GM19467 (cell line): Measurements from ENCODE around the gene ISM1.
A peak's percentile ranks its signal among the peaks of the same experiment; 100 is the strongest.

Experiments used
- ATAC-seq: cut with Tn5 transposase; IDR thresholded peaks from one replicate; pipeline ENCODE4 v1.9.1; 2021; ENCODE audit warnings: mild to moderate bottlenecking, moderate library complexity; ENCODE audit not compliant: unreplicated experiment

The ISM1 gene

DNA sequence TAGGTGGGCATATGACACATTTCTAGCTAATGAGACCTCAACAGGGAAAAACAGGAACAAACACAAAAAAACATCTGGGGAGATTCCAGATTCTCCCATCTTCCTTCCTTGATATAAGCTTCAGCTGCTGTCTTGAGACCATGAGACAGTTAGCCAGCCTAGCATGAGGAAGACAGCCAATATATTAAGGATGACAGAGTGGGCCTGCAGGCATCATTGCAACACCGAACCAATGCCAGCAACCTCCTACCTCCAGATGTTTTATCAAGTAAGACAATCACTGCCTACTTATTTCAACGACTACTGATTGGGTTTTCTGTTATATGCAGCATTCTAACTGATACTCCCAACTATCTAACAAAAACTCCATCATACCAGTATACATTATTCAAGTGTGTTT lies 119.0 kb downstream of the ISM1 start:
- no peak for ATAC-seq

DNA sequence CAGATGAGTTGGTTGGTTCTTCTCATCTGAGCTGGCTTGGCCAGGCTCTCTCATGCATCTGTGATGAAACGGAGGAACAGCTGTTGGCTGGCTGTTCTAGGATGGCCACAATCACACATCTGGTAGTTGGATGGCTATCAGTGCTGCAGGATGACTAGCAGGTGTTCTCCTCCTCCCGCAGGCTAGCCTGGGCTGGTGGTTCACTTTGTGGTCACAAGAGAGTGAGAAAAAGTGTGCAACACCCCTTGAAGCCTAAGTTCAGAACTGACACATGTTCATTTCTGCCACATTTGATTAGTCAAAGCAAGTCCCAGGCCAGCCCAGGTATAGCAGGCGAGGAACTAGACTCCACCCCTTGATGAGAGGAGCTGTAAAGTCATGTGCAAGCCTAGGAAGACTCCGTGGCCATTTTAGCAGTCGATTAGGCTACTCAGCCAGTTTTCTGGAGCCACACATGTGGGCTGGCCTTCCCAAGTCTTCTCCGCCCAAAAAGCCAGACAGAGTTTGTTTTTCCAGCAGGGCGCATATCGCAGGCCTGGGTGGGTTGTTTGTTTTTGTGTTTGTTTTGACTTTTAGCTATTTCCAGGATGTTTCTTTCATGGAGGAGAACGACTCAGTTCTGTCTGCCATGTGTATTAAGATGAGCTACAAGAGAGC lies 120.8 kb downstream of the ISM1 start:
- peak; percentile 55 for ATAC-seq

DNA sequence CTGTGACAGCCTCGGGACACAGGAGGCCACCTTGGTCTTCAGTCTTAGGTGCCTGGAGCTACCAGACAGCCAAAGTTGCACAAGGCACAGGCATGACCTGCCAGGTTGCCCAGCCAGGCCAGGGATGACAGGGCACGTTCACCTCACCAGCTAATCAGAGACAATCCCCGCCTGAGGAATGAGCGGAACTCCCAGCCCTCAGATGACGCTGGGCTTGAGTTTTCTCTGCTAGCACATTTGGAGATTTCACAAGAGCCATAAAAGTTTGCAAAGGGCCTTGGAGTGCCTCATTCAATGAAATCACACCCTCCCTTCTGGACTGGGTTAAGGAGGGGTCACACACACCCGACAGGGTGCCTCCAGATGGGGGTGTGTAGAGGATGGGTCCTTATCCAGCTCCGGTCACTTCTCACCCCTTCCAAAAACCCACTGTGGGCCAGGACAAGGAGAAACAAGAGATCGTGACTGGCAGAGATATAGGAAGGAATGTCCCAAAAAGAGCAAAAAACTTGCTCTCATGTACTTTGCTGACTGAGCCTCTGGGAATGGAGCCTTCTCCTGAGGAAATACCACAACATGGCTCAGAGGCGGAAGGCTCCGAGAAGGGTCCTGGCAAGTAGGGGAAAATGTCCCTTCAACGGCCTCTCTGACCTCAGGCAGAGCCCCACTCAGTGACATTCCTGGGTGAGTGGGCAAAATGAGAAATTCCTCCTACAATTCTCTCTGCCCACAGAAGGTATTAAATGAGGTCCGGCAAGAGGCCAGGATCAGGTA lies 121.6 kb downstream of the ISM1 start:
- ATAC-seq, result no peak

DNA sequence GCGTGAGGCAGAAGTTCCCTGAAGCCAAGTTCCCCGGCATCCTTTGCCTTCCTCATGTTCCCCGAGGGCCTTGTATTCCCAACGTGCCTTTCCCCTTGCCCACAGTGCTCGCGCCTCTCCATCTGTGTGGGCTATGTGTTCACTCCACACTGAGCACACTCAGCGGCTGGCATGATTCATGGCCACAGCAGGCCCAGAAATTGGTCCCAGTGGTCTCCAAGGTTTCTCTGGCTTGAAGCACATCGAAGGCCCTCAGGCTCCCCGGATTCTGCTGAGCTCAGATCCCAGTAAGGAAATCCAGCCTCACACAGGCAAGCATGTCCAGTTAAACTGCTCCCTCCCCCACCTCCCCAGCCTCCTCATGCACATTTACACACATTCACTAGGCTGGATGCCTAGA lies 123.6 kb downstream of the ISM1 start:
- ATAC-seq, result no peak

DNA sequence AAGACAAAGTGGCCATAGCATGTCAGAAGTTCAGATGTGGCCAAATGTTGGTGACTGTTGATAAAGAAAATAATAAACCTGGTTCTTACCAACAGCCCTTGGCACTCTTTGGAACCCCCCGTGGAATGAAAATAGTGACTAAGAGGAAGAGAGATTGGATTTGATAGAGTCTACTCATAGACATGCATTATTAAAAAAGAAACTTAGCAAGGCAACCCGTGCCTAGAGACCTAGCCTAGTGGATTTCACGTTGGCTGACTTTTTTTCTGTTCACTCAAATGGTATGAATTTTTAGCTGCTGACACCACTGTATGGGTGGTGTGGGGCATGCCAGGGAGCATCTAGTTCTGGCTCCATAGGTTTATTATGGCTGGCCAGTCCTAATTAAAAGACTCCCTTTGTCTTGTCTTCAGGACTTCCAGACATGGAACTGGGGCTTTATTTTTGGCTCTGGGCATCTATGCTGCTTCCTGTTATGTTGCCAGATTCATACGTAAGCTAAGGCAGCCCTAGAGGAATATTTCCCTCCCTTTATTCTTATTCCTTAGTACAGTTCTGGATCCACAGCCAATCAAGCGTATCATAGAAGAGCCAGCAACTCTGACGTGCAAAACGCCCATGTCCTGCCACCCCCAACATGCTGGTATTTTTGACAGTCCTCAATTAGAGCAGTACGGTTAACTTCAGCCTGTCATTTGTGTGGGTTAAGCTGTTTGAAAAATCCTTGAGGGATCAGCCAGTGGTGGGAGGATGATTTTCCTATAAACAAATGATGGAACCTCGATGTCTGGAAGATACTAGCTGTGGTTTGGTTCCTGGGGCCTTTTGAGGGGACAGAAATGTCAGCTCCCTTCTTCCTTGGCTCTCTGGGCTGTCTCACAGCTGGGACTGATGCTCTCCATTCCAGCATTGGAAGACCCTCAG lies 127.5 kb downstream of the ISM1 start:
- no peak for ATAC-seq

DNA sequence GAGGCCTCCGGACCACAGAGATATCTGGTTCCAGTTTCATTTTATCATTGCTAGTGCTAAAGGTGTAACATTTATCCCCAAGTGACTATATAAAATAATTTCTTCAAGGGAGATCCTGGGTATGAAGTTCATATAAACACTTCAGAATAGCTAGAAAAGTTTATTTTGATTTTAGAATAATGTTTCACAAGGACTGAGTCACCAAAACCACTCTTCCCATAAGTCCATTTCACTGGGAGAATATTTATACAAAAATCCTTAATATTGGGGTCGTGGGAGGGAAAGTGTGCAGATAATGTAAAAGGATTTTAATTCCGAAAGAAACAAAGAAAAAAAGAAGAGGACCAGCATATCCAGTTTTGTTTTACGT lies 128.1 kb downstream of the ISM1 start:
- ATAC-seq, result no peak
